ENCODE data around the gene ZNF101.
A peak's percentile ranks its signal among the peaks of the same experiment; 100 is the strongest.

DNA sequence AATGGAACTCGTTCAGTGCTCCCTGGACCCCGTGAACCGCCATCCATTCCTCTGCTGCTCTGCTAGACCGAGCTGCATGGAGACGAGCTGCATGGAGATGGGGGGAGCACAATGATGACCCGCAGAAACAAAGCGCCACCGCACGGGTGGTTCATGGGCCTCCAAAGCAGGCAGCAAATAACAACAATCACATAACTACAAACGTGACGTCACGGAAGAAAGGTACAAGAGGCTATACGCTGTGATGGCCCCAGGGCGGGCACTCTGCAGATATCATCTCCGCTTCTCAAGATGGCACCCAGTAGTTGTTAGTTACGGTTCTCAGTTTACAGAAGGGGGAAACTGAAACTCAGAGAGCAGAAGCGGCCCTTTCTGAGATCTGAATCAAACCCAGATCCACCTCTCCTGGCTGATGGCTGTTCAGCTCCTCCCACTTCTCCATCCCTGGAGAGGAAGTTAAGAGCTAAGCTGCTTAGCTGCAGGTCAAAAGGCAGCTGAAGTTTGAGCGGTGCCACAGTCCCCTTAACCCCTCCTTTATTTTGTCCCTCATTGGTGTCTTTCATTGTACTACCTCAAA, 6.9 kb upstream of the ZNF101 start:
- TF ChIP-seq, protein P1, sequence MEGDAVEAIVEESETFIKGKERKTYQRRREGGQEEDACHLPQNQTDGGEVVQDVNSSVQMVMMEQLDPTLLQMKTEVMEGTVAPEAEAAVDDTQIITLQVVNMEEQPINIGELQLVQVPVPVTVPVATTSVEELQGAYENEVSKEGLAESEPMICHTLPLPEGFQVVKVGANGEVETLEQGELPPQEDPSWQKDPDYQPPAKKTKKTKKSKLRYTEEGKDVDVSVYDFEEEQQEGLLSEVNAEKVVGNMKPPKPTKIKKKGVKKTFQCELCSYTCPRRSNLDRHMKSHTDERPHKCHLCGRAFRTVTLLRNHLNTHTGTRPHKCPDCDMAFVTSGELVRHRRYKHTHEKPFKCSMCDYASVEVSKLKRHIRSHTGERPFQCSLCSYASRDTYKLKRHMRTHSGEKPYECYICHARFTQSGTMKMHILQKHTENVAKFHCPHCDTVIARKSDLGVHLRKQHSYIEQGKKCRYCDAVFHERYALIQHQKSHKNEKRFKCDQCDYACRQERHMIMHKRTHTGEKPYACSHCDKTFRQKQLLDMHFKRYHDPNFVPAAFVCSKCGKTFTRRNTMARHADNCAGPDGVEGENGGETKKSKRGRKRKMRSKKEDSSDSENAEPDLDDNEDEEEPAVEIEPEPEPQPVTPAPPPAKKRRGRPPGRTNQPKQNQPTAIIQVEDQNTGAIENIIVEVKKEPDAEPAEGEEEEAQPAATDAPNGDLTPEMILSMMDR (IDR thresholded peaks at IDR 0.05; ENCODE audit: insufficient read depth, low read length), result no peak
- no peak for TF ChIP-seq POLR2AphosphoS5 (IDR thresholded peaks at IDR 0.05; ENCODE audit: low read depth)
- TF ChIP-seq, protein P2, sequence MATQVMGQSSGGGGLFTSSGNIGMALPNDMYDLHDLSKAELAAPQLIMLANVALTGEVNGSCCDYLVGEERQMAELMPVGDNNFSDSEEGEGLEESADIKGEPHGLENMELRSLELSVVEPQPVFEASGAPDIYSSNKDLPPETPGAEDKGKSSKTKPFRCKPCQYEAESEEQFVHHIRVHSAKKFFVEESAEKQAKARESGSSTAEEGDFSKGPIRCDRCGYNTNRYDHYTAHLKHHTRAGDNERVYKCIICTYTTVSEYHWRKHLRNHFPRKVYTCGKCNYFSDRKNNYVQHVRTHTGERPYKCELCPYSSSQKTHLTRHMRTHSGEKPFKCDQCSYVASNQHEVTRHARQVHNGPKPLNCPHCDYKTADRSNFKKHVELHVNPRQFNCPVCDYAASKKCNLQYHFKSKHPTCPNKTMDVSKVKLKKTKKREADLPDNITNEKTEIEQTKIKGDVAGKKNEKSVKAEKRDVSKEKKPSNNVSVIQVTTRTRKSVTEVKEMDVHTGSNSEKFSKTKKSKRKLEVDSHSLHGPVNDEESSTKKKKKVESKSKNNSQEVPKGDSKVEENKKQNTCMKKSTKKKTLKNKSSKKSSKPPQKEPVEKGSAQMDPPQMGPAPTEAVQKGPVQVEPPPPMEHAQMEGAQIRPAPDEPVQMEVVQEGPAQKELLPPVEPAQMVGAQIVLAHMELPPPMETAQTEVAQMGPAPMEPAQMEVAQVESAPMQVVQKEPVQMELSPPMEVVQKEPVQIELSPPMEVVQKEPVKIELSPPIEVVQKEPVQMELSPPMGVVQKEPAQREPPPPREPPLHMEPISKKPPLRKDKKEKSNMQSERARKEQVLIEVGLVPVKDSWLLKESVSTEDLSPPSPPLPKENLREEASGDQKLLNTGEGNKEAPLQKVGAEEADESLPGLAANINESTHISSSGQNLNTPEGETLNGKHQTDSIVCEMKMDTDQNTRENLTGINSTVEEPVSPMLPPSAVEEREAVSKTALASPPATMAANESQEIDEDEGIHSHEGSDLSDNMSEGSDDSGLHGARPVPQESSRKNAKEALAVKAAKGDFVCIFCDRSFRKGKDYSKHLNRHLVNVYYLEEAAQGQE (IDR thresholded peaks at IDR 0.05; ENCODE audit: insufficient replicate concordance, low read depth), result no peak
- peak; percentile 91 for TF ChIP-seq SPI1 (IDR thresholded peaks at IDR 0.05; ENCODE audit: borderline replicate concordance, low read depth)

Measured in HL-60 (cell line).